ENCODE data around the gene SPCS3.
"Not testable (repeated sequence)": the region's sequence is repeated elsewhere in the genome, so short reads cannot be mapped to it uniquely, and the experiment has no call there.

The SPCS3 gene

GRCh38 chr4:176321589-176321988, 1.8 kb downstream of the SPCS3 start:
- Mint-ChIP-seq H3K27me3 (no peaks in the 10 kb centered on the region), H3K27ac (no peak overlapping the region), H3K4me3 (peak overlapping the region; percentile 89 to 96), H3K9me3 (no peaks in the 10 kb centered on the region), H3K4me1 (peaks cover 35% of the 10 kb centered on the region)
- DNase-seq (no peak), ATAC-seq (no peak)

- Mint-ChIP-seq H3K27me3 (no peaks in the 10 kb centered on the region), H3K4me3 (peak overlapping the region in 1 of 2 donors; percentile 60), H3K9me3 (no peaks in the 10 kb centered on the region), H3K27ac (no peak overlapping the region), H3K4me1 (peaks cover 28% of the 10 kb centered on the region)
- DNase-seq (no peak), ATAC-seq (no peak)
These were observed 3.9 kb downstream of the SPCS3 start for GRCh38 chr4:176323511-176324160.

GRCh38 chr4:176324876-176325275, 5.1 kb downstream of the SPCS3 start:
- not testable (repeated sequence) for H3K27me3 Mint-ChIP-seq, H3K27ac Mint-ChIP-seq, H3K4me3 Mint-ChIP-seq, ATAC-seq, DNase-seq, H3K9me3 Mint-ChIP-seq
- peaks cover 28% of the 10 kb centered on the region for H3K4me1 Mint-ChIP-seq

GRCh38 chr4:176333076-176333475, 13.3 kb downstream of the SPCS3 start:
- ATAC-seq (no peak), DNase-seq (no peak)
- Mint-ChIP-seq H3K9me3 (no peaks in the 10 kb centered on the region), H3K27ac (no peak overlapping the region), H3K4me3 (no peak overlapping the region), H3K27me3 (no peaks in the 10 kb centered on the region), H3K4me1 (peaks cover 29% of the 10 kb centered on the region)

GRCh38 chr4:176334066-176334465, 14.3 kb downstream of the SPCS3 start:
- peaks cover 29% of the 10 kb centered on the region for H3K4me1 Mint-ChIP-seq
- ATAC-seq = no peak
- no peak overlapping the region for H3K27ac Mint-ChIP-seq
- DNase-seq = no peak
- no peaks in the 10 kb centered on the region for H3K27me3 Mint-ChIP-seq
- no peaks in the 10 kb centered on the region for H3K9me3 Mint-ChIP-seq
- no peak overlapping the region for H3K4me3 Mint-ChIP-seq

- H3K4me1 Mint-ChIP-seq = peaks cover 24% of the 10 kb centered on the region
- no peak overlapping the region for H3K4me3 Mint-ChIP-seq
- ATAC-seq (no peak), DNase-seq (no peak)
- H3K9me3 Mint-ChIP-seq = no peaks in the 10 kb centered on the region
- no peak overlapping the region for H3K27ac Mint-ChIP-seq
- H3K27me3 Mint-ChIP-seq = no peaks in the 10 kb centered on the region
These were observed 15.7 kb downstream of the SPCS3 start for GRCh38 chr4:176335421-176335820.

GRCh38 chr4:176339936-176340761, 20.4 kb downstream of the SPCS3 start:
- Mint-ChIP-seq H3K27me3 (no peaks in the 10 kb centered on the region), H3K4me1 (peaks cover 5% of the 10 kb centered on the region), H3K4me3 (no peak overlapping the region), H3K9me3 (peaks cover 11 to 13% of the 10 kb centered on the region in 2 donors), H3K27ac (no peak overlapping the region)
- DNase-seq (no peak), ATAC-seq (no peak)

- no peaks in the 10 kb centered on the region for H3K4me1 Mint-ChIP-seq
These were observed 21.3 kb downstream of the SPCS3 start for GRCh38 chr4:176340871-176341685.

GRCh38 chr4:176342384-176342783, 22.6 kb downstream of the SPCS3 start:
- H3K4me3 Mint-ChIP-seq = no peak overlapping the region
- no peak overlapping the region for H3K27ac Mint-ChIP-seq
- ATAC-seq = no peak
- no peaks in the 10 kb centered on the region for H3K27me3 Mint-ChIP-seq
- DNase-seq = no peak
- H3K4me1 Mint-ChIP-seq = no peaks in the 10 kb centered on the region
- H3K9me3 Mint-ChIP-seq = peaks cover 19 to 21% of the 10 kb centered on the region in 2 donors

More at GRCh38 chr4:176340871-176341685, 21.3 kb downstream of the SPCS3 start:
- H3K4me3 Mint-ChIP-seq = no peak overlapping the region
- no peak overlapping the region for H3K27ac Mint-ChIP-seq
- no peaks in the 10 kb centered on the region for H3K27me3 Mint-ChIP-seq
- H3K9me3 Mint-ChIP-seq = peaks cover 19 to 21% of the 10 kb centered on the region in 2 donors
- peak; percentile 53 for ATAC-seq
- no peak for DNase-seq

- ATAC-seq (no peak), DNase-seq (no peak)
- H3K27ac Mint-ChIP-seq = no peak overlapping the region
- H3K4me1 Mint-ChIP-seq = no peaks in the 10 kb centered on the region
- peaks cover 19 to 21% of the 10 kb centered on the region in 2 donors for H3K9me3 Mint-ChIP-seq
- no peaks in the 10 kb centered on the region for H3K27me3 Mint-ChIP-seq
- no peak overlapping the region for H3K4me3 Mint-ChIP-seq
These were observed 23.5 kb downstream of the SPCS3 start for GRCh38 chr4:176343286-176343685.

- not testable (repeated sequence) for H3K4me3 Mint-ChIP-seq, H3K27me3 Mint-ChIP-seq, H3K27ac Mint-ChIP-seq, H3K4me1 Mint-ChIP-seq, DNase-seq, ATAC-seq
- peaks cover 19 to 21% of the 10 kb centered on the region in 2 donors for H3K9me3 Mint-ChIP-seq
These were observed 25.6 kb downstream of the SPCS3 start for GRCh38 chr4:176345346-176345745.

- DNase-seq, H3K27me3 Mint-ChIP-seq, H3K4me1 Mint-ChIP-seq, H3K4me3 Mint-ChIP-seq, ATAC-seq, H3K27ac Mint-ChIP-seq: not testable (repeated sequence)
- H3K9me3 Mint-ChIP-seq = peaks cover 19 to 31% of the 10 kb centered on the region in 2 donors
These were observed 27.1 kb downstream of the SPCS3 start for GRCh38 chr4:176346836-176347235.

- Mint-ChIP-seq H3K27me3 (no peaks in the 10 kb centered on the region), H3K9me3 (peaks cover 9 to 13% of the 10 kb centered on the region in 2 donors), H3K4me1 (no peaks in the 10 kb centered on the region), H3K4me3 (no peak overlapping the region), H3K27ac (no peak overlapping the region)
- ATAC-seq (no peak), DNase-seq (no peak)
These were observed 30.9 kb downstream of the SPCS3 start for GRCh38 chr4:176350671-176351070.

GRCh38 chr4:176354884-176355283, 35.1 kb downstream of the SPCS3 start:
- no peak for ATAC-seq
- H3K4me1 Mint-ChIP-seq = no peaks in the 10 kb centered on the region
- no peak for DNase-seq
- H3K9me3 Mint-ChIP-seq = peaks cover 6 to 10% of the 10 kb centered on the region in 2 donors
- no peak overlapping the region for H3K27ac Mint-ChIP-seq
- no peaks in the 10 kb centered on the region for H3K27me3 Mint-ChIP-seq
- no peak overlapping the region for H3K4me3 Mint-ChIP-seq

- Mint-ChIP-seq H3K27me3 (no peaks in the 10 kb centered on the region), H3K4me1 (no peaks in the 10 kb centered on the region), H3K4me3 (no peak overlapping the region), H3K9me3 (peaks cover 0 to 6% of the 10 kb centered on the region in 2 donors), H3K27ac (no peak overlapping the region)
- DNase-seq = no peak
- ATAC-seq = no peak
These were observed 37.8 kb downstream of the SPCS3 start for GRCh38 chr4:176357359-176358082.

Data from stimulated activated naive CD8-positive, alpha-beta T cell treated with anti-CD3 and anti-CD28 coated beads, Interleukin-15, amount 100 ng/mL, for 72 hours (primary cell).